ENCODE results near the gene TPGS1. TPM values are rescaled to one million over a fixed set of nuclear protein-coding genes. Genes with fewer than 3 reads are reported as not detected.

The TPGS1 gene
- total RNA-seq, 1 donor from 2014 or later: 39.6 TPM

Other genes with a start within 250 kb of the TPGS1 start
- 2.1 and 9.0 TPM in 2 replicates for gene PLPP2, start 216.1 kb upstream of the TPGS1 start, total RNA-seq
- gene MIER2, start 162.7 kb upstream of the TPGS1 start, total RNA-seq: 20.1 and 31.0 TPM in 2 replicates
- 0.14 and 0.20 TPM in 2 replicates for gene C2CD4C, start 98.3 kb upstream of the TPGS1 start, total RNA-seq
- gene SHC2, start 46.5 kb upstream of the TPGS1 start, total RNA-seq: 3.5 and 4.7 TPM in 2 replicates
- 0.07 TPM in 2 replicates for gene MADCAM1, start 11.0 kb upstream of the TPGS1 start, total RNA-seq
- 97.0 and 108 TPM in 2 replicates for gene CDC34, start 24.3 kb downstream of the TPGS1 start, total RNA-seq
- gene GZMM, start 36.6 kb downstream of the TPGS1 start, total RNA-seq: not detected in 2 replicates
- 237 and 352 TPM in 2 replicates for gene BSG, start 65.1 kb downstream of the TPGS1 start, total RNA-seq
- 0.32 and 0.79 TPM in 2 replicates for gene HCN2, start 82.4 kb downstream of the TPGS1 start, total RNA-seq
- 28.1 and 32.7 TPM in 2 replicates for gene POLRMT, start 126.0 kb downstream of the TPGS1 start, total RNA-seq
- 0.07 TPM in 1 of 2 replicates, not detected in the other for gene FGF22, start 132.4 kb downstream of the TPGS1 start, total RNA-seq
- gene RNF126, start 155.7 kb downstream of the TPGS1 start, total RNA-seq: 34.3 and 38.1 TPM in 2 replicates
- 18.5 and 32.6 TPM in 2 replicates for gene FSTL3, start 168.9 kb downstream of the TPGS1 start, total RNA-seq
- gene PRSS57, start 188.0 kb downstream of the TPGS1 start, total RNA-seq: 0.07 TPM in 1 of 2 replicates, not detected in the other
- 14.3 and 23.0 TPM in 2 replicates for gene PALM, start 201.4 kb downstream of the TPGS1 start, total RNA-seq
- gene MISP, start 243.6 kb downstream of the TPGS1 start, total RNA-seq: 0.04 TPM in 1 of 2 replicates, not detected in the other